A673 (cell line): ENCODE measurements around the gene CASZ1. TPM values are rescaled to one million over a fixed set of nuclear protein-coding genes. Genes with fewer than 3 reads are reported as not detected.

Experiments used
- BruUV-seq: library from RNA; stranded (reverse); fragments of 400-500 nt; replicated peaks from 2 replicates; lab custom pipeline; 2021; lab: Mats Ljungman, UMichigan
- CTCF ChIA-PET: fragments of 300-600 bp; sonication (Branson Sonifier 250); formaldehyde crosslinking; loops from one replicate; lab custom pipeline; 2022; ENCODE audit warnings: antibody characterized with exemption; lab: Charles Lee
- POLR2A ChIA-PET: fragments of 300-600 bp; sonication (Branson Sonifier 250); formaldehyde crosslinking; loops from one replicate; lab custom pipeline; 2022; ENCODE audit warnings: antibody characterized with exemption; ENCODE audit not compliant: low non-redundant PET; lab: Charles Lee
- DNase-seq: peaks from one replicate; pipeline ENCODE4 v3.0.0-alpha.2; 2015; ENCODE audit warnings: low spot score
- H3K27ac ChIP-seq: fragments of 200-600 bp; sonication (generic); 2 replicates; pipeline ENCODE4 v1.5.1; 2016; ENCODE audit warnings: mixed run types, low read depth, mild to moderate bottlenecking, mixed read lengths, antibody characterized with exemption, low read length; ENCODE audit not compliant: poor library complexity, severe bottlenecking
- H3K27me3 ChIP-seq: fragments of 200-600 bp; sonication (generic); replicated peaks from 2 replicates; pipeline ENCODE4 v1.6.1; 2017; ENCODE audit warnings: mixed run types, low read depth, mild to moderate bottlenecking, mixed read lengths, antibody characterized with exemption, low read length; ENCODE audit not compliant: insufficient read depth, poor library complexity
- H3K36me3 ChIP-seq: fragments of 200-600 bp; sonication (generic); 2 replicates; pipeline ENCODE4 v1.6.1; 2016; ENCODE audit warnings: mixed run types, mild to moderate bottlenecking, mixed read lengths, antibody characterized with exemption, low read length; ENCODE audit not compliant: insufficient read depth, poor library complexity, severe bottlenecking
- H3K4me1 ChIP-seq: fragments of 200-600 bp; sonication (generic); 2 replicates; pipeline ENCODE4 v1.6.1; 2017; ENCODE audit warnings: mixed run types, mild to moderate bottlenecking, mixed read lengths, antibody characterized with exemption, low read length; ENCODE audit not compliant: insufficient read depth, poor library complexity, severe bottlenecking
- H3K4me3 ChIP-seq: fragments of 200-600 bp; sonication (generic); 2 replicates; pipeline ENCODE4 v1.5.1; 2016; ENCODE audit warnings: low read depth, mixed run types, mild to moderate bottlenecking, mixed read lengths, low read length; ENCODE audit not compliant: poor library complexity, severe bottlenecking
- H3K9me3 ChIP-seq: fragments of 200-600 bp; sonication (generic); 2 replicates; pipeline ENCODE4 v1.6.1; 2016; ENCODE audit warnings: mixed run types, low read depth, mild to moderate bottlenecking, mixed read lengths, antibody characterized with exemption, low read length; ENCODE audit not compliant: poor library complexity, severe bottlenecking
- CTCF ChIP-seq: fragments of 300-800, 200-600 bp; sonication (generic); conservative IDR thresholded peaks from 2 replicates; pipeline ENCODE4 v1.5.1; 2017; ENCODE audit warnings: low read depth, mild to moderate bottlenecking, antibody characterized with exemption, low read length, moderate library complexity, mixed read lengths
- EZH2 ChIP-seq: fragments of 200-600 bp; sonication (generic); IDR thresholded peaks from 2 replicates; pipeline ENCODE4 v1.6.1; 2017; ENCODE audit warnings: borderline replicate concordance, low read depth, mild to moderate bottlenecking, mixed read lengths, antibody characterized with exemption, low read length; ENCODE audit not compliant: poor library complexity, severe bottlenecking
- intact Hi-C: fragments of 100-400 bp; cut with micrococcal nuclease; formaldehyde crosslinking; loops from one replicate; pipeline ENCODE4 v1.10.0; 2022; ENCODE audit not compliant: unreplicated experiment
- total RNA-seq: library from RNA; stranded (reverse); gene quantifications from 2 replicates; pipeline ENCODE4 v1.2.3, GENCODE V29; 2021

The CASZ1 gene
- total RNA-seq, 1 experiment from 2014 or later = 1.9 TPM

- Histone ChIP-seq H3K9me3 (no peaks in the 10 kb centered on the region), H3K27ac (no peak overlapping the region), H3K36me3 (no peaks in the 10 kb centered on the region), H3K4me3 (no peak overlapping the region), H3K4me1 (peaks cover 14% of the 10 kb centered on the region), H3K27me3 (no peaks in the 10 kb centered on the region)
- POLR2A ChIA-PET = no interaction called here
- TF ChIP-seq CTCF = no peak
- no peak for TF ChIP-seq EZH2
- intact Hi-C loops = no loop called here
- BruUV-seq = no TSS peak
- DNase-seq = no peak
- CTCF ChIA-PET = no interaction called here
Measured at GRCh38 chr1:10720635-10721034, 75.8 kb downstream of the CASZ1 start.

GRCh38 chr1:10718083-10718415 is 78.4 kb downstream of the CASZ1 start:
- BruUV-seq = no TSS peak
- intact Hi-C loops = no loop called here
- ChIA-PET CTCF (no interaction called here), POLR2A (no interaction called here)
- DNase-seq = no peak
- H3K4me3 ChIP-seq = no peak overlapping the region
- H3K27ac ChIP-seq = no peak overlapping the region
- no peaks in the 10 kb centered on the region for H3K9me3 ChIP-seq
- no peaks in the 10 kb centered on the region for H3K4me1 ChIP-seq
- TF ChIP-seq CTCF (no peak), EZH2 (no peak)
- H3K27me3 ChIP-seq = no peaks in the 10 kb centered on the region
- H3K36me3 ChIP-seq = no peaks in the 10 kb centered on the region

- TF ChIP-seq EZH2 = no peak
- TF ChIP-seq CTCF = no peak
- CTCF ChIA-PET = no interaction called here
- Histone ChIP-seq H3K27ac (no peak overlapping the region), H3K4me1 (no peaks in the 10 kb centered on the region), H3K4me3 (no peak overlapping the region), H3K9me3 (no peaks in the 10 kb centered on the region), H3K36me3 (no peaks in the 10 kb centered on the region), H3K27me3 (no peaks in the 10 kb centered on the region)
- no peak for DNase-seq
- intact Hi-C loops = no loop called here
- POLR2A ChIA-PET = no interaction called here
- no TSS peak for BruUV-seq
Measured at GRCh38 chr1:10717296-10718082, 79.0 kb downstream of the CASZ1 start.
